ENCODE measurements around the gene RASL12.
"Not testable (repeated sequence)": the region's sequence is repeated elsewhere in the genome, so short reads cannot be mapped to it uniquely, and the experiment has no call there.

RASL12 gene

DNA sequence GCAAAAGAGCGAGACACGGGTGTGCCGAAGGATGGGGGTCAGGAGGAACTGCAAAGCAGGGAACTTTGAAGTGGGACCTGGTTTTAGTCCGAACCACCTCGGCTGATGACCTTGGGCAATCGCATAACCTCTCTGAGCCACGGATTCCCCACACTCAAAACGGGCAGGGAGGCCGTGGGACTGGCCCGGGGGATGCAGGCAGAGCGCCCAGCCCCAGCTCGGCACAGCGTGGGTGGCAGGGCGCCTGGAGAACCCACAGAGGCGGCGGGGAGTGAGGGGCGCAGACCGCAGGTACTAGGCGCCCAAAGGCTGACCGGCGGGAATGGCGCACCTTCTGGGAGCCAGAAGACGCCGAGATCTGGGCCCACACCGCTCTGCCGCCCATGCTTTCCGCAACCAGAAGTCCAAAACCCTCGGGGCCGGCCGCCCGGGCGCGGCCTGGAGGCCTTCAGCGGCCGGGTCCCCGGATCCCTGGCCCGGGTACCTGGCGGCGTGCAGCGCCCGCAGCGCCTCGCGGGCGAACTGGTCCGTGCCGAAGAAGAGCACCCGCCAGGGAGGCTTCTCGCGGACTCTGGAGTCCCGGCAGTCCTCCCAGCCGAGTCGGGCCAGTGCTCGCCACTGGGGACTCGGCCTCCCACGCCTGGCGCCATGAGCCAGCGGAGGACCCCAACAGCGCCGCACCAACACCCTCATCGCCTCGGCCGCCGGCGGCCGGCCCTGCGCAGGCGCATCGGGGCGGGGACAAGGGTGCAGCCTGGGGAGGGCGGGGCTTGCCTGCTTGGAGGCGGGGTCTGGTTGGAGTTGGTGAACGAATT is 38.7 kb downstream of the RASL12 start, which contains the start of gene MTFMT:
MTFMT (minus strand) TSS at position 719 of the 815 bp plus-strand sequence; CDS start at position 693, 26 bp downstream.
- DNase-seq (ENCODE audit: low read depth in 2 of 2) = peak; percentile 96

DNA sequence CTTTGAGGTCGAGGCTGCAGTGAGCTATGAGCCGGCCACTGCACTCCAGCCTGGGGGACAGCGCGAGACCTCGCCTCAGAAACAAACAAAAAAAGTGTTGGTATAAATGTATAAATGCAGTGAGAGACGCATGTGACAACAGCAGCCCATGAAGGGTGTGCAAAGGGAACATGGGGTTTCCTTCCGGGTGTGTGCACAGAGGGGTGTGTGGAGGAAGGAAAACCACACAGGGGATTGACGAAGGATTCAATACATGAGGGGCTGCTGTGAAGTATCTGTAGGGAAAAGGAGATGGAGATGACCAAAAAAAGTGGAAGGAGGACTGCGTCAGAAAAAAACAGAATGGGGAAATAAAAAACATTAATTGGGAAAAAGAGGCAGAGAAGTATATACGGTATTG is 39.5 kb downstream of the RASL12 start:
- DNase-seq (ENCODE audit: low read depth in 2 of 2) = no peak

DNA sequence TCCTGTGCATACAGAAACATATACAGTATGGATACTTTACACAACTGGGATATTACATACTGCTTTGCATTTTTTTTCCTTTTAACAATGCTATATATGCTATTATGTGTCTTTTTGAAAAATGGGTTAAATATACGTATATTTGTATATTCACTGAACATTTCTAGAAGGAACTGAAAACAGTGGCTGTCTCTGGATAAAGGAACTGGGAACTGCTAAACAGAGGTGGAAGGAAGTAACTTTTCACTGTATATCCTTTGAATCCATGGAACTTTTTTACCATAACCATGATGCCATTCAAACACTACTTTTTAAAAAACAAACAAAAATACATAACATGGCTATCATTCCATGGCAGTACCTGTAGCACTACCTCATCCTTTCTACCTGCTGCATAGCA is 40.2 kb downstream of the RASL12 start:
- DNase-seq (ENCODE audit: low read depth in 2 of 2) = no peak

DNA sequence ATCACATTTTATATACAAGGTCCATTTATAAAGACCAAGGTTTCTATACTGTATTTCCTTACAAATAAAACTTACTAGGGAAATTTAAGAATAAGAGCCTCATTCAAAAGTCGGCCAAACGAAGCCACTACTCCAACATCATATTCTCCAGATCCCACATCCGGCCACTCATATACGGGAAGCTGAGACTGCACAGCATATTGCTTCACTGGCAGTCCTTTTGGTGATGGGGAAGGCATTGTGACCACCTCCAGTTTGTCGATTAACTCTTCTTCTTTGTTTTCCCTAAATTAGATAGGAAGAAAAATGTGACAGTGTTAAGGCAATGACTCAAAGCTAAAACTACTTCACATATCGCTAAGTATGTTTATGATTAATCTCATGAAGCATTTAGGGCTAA is 41.0 kb downstream of the RASL12 start:
- DNase-seq (ENCODE audit: low read depth in 2 of 2) = no peak

DNA sequence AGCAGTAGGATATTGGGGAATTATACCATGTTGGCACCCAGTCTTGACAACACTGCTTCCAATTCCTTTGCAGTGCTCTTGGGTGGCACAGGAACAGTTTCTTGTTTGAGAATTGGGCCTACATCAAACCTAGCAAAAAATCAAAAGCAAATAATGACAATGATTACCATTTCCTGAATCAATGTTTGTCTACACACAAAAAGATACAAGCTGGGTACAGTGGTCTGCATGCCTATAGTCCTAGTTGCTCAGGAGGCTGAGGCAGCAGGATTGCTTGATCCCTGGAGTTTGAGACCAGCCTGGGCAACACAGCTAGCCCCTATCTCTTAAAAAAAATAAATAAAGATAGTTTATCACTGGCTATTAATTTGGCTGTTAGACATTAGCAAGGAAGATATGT is 46.3 kb downstream of the RASL12 start:
- DNase-seq (ENCODE audit: low read depth in 2 of 2) = no peak

DNA sequence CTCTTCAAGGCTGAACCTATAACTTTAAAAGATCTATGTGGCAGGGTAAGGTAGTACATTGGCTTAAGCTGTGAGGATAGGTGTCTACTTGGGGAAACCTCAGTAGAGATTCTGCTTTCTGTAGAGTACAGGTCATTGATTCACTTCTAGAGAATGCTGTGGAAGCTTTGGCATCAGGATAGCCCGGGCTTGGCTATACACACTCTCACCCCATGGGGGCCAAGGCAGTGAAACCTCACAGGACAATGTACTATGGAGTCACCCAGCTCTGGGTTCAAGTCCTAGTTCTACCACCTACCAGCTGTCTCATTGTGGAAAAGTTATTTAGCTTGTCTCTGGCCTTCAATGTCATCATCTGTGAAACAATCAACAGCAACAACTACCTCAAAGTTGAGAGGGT is 47.4 kb downstream of the RASL12 start:
- no peak for DNase-seq (ENCODE audit: low read depth in 2 of 2)

DNA sequence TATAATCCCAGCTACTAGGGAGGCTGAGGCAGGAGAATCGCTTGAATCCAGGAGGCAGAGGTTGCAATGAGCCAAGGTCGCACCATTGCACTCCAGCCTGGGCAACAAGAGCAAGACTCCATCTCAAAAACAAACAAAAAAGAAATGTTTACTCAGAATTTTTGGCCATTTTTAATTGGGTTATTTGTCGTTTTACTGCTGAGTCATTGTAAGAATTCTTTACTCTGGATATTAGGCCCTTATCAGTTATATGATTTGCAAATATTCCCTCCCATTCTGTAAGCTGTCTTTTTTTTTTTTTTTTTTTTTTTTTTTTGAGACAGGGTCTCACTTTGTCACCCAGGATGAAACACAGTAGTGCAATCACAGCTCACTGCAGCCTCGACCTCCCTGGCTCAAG is 56.6 kb downstream of the RASL12 start:
- DNase-seq (ENCODE audit: low read depth in 2 of 2) = not testable (repeated sequence)

DNA sequence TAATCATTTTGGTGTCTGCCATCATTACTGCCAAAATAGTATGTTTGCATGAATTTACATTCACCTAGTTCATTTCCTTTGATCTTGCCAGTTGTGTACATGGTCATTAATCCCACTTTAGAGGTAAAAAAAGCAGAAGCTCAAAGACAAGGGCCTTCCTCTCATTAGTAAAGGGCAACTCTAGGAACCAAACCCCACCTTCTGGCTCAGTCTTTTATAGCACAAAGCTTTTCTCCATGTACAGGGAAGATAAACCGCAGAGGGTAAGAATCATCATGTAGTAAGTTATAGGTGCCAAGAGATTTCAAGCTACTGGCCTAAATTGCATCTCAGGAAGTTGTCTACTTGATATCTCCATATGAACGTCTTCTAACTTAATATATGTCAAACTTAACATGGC is 58.8 kb downstream of the RASL12 start:
- no peak for DNase-seq (ENCODE audit: low read depth in 2 of 2)

DNA sequence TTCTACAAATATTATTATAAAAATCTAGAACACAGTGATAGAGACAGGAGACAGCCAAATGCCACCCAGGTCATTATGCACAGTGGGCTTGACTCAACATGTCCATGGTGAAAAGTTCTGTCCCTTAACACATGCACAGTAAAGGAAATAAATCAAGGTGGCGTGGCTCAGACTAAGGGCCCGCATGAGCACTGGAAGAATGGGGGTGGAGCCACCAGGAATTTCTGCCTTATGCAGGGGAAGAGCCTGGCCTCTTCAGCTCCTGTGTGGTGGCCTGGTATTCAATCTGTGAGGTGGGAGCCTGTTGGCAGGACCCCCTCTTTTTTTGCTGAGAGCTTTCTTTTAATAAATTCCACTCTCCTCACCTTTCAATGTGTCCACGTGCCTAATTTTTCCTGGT is 60.9 kb downstream of the RASL12 start:
- no peak for DNase-seq (ENCODE audit: low read depth in 2 of 2)

DNA sequence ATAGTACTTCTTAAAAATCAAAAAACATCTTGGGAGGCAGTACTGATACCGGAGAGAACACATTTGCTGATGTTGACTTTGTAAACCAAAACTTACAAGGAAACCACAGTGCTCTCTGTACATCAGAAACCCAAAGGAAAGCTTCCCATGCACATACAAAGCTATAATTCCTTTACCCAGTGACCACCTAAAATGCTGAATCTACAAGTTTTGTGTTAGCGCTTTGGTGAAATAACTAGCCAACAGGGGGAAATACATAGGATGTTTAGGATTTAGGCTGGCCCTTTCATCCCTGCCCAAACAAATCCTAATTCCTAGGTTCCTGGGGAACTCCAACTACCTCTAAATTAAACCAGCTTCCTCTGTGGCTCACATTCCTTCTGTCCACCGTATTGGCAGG is 62.8 kb downstream of the RASL12 start:
- no peak for DNase-seq (ENCODE audit: low read depth in 2 of 2)

All from stimulated activated CD8-positive, alpha-beta memory T cell treated with anti-CD3 and anti-CD28 coated beads, Interleukin-2, amount 100 ng/mL, for 48 hours (primary cell).